Activated CD8-positive, alpha-beta memory T cell treated with anti-CD3 and anti-CD28 coated beads, Interleukin-2, amount 50 U/mL, for 4 hours (primary cell): ENCODE results near the gene OTUD3.
"Not testable (repeated sequence)": the region's sequence is repeated elsewhere in the genome, so short reads cannot be mapped to it uniquely, and the experiment has no call there.

Source experiments
- DNase-seq: peaks from one replicate; pipeline ENCODE4 v3.0.0-alpha.2; 2020

OTUD3 gene

GRCh38 chr1:19882111-19883071 lies at the start of gene OTUD3:
Gene OTUD3, plus strand, starts transcription at chr1:19882395. Its CDS starts 119 bp downstream, at chr1:19882514.
- peak; percentile 92 for DNase-seq

DNA sequence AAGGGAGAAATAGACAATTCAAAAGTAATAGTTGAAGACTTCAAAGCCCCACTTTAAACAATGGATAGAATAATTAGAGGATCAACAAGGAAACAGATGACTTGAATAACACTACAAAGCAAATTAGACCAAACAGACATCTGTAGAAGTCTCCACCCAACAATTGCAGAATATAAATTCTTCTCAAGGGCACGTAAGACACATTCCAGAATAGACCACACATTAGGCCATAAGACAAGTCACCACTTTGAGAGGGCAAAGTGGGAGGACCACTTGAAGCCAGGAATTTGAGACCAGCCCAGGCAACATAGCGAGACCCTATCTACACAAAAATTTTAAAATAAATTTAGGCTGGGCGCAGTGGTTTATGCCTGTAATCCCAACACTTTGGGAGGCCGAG lies 46.6 kb upstream of the OTUD3 start:
- DNase-seq = no peak

- no peak for DNase-seq
Measured at GRCh38 chr1:19837866-19838265, 44.3 kb upstream of the OTUD3 start.

- DNase-seq = no peak
Measured at GRCh38 chr1:19840228-19840627, 42.0 kb upstream of the OTUD3 start.

DNA sequence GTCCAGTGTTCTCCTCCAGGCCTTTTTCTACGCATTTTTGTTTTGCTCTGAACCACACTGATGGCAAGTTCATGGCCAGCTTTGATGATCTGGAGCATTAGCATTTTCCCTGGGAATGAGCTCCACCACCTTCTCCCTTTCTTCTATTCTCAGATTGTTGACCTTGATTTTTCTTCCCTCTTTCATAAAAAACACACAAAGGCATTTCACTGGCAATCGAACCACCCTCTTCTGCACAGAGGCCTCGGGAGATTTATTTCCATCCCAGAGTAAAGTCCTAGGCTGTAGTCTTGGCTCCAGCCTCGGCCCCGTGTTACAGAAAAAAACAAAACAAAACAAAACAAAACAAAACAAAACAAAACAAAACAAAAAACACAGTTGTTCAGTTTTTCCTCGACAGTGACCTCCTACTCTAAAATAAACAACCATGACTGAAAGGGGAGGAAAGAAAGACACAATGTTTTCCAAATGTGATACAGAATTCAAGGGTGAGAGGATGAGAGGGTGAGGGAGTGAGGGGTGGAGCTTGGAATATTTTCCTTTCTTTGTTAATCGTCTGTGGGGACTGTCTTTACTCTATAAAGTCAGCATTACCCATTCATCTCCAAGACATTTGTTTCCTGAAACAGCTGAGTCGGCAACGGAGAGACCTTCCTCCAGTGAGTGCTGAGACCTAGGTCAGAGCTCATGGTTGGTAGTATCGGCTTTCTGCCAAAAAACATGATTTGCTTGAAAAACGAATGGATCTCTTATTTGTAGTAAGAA lies 37.3 kb upstream of the OTUD3 start:
- no peak for DNase-seq

DNA sequence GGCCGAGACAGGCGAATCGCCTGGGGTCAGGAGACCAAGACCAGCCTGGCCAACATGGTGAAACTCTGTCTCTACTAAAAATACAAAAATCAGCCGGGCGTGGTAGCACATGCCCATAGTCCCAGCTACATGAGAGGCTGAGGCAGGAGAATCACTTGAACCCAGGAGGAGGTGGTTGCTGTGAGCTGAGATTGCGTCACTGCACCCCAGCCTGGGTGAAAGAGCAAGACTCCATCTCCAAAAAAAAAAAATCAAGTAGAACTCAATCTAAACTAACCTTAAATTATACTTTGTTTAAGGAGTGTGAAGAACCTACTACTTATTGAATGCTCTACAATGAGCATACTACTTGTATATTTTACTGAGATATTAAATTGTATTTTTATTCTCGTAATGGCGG lies 36.6 kb upstream of the OTUD3 start:
- no peak for DNase-seq

GRCh38 chr1:19846338-19846737 lies 35.9 kb upstream of the OTUD3 start:
- DNase-seq = no peak

- DNase-seq = not testable (repeated sequence)
Measured at GRCh38 chr1:19847334-19847733, 34.9 kb upstream of the OTUD3 start.

GRCh38 chr1:19849307-19849706 lies 32.9 kb upstream of the OTUD3 start:
- DNase-seq = not testable (repeated sequence)

GRCh38 chr1:19850214-19850613 lies 32.0 kb upstream of the OTUD3 start:
- DNase-seq = no peak

GRCh38 chr1:19852036-19852435 lies 30.2 kb upstream of the OTUD3 start:
- no peak for DNase-seq

- no peak for DNase-seq
Measured at GRCh38 chr1:19854866-19855265, 27.3 kb upstream of the OTUD3 start.

- DNase-seq = no peak
Measured at GRCh38 chr1:19858893-19859292, 23.3 kb upstream of the OTUD3 start.

DNA sequence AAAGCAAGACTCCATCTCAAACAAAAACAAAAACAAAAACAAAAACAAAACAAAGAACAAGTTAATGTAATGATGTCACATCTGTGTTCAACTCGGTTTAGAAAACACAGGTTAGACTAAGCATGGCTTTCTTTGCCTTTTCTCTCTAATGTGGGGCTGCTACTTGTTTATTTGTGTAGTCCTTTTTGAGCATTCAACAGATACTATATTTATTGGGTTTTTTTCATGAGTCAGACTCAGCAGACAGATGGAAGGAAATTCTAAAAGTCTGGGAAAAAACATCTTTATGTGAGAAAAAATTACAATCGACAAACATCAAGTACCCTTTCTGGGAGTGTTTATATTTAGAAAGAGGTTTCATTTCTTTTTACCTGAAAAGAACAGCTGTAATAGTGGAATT lies 22.3 kb upstream of the OTUD3 start:
- no peak for DNase-seq

GRCh38 chr1:19860418-19860817 lies 21.8 kb upstream of the OTUD3 start:
- no peak for DNase-seq

DNA sequence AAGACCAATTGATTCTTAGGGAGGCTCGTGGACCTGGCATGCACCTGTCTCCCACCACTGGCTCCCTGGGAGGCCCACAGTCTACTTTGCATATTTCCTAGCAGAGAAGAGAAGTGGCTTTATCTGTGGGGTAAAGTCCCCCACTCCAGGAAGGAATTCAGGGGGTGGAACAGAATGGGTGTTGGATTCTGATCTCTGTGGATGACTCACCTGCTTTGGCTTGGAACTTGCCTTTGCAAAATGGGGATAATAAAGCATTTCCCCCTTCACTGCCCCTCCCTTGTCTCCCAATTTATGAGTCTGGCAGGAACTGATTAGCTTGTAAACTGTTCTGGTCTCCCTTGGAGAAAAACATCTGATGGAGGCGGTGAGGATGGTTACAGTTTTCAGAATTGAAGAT lies 21.2 kb upstream of the OTUD3 start:
- DNase-seq = no peak

DNA sequence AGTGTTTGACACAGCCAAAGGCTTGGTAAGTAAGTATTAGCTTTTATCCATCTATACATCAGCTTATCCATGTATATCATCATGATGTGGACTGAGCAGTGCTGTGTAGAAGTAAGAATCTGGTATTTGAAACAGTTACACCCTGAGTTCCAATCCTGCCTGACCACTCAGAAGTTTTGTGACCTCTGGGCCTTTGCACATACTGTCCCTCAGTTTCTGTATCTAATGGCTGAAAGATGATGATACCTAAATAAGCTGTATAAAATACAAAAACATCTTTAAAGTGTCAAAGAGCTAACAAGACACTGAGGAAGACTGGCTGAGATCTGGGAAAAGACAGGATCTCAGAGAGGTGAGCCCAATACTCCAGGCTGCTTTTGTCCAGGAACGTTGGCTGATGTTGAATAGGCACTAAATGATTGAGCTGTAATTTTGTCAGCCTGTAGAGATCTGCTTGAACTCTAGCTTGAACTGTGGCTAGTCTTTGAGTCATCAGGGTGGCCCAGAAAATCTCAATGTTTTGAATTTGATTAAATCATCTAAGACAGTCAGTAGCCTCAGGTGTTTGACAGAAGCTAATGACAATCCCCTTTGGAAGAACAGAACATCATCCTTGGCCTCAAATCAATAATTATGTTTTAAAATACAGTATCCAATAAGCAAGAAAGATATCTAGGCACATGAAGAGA lies 20.2 kb upstream of the OTUD3 start:
- DNase-seq = no peak

DNA sequence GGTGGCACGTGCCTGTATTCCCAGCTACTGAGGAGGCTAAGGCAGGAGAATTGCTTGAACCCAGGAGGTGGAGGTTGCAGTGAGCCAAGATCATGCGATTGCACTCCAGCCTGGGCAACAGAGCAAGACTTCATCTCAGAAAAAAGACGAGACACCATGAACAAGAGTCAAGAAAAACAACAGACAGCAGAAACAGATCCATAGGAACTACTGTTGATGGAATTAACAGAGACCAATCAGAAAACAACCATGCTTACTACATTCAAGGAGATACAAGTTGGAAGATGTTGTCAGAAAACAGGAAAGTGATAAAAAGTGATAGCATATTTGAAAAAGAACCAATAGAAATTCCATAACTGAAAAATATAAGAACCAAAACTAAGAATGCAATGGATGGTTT lies 19.3 kb upstream of the OTUD3 start:
- no peak for DNase-seq

- no peak for DNase-seq
Measured at GRCh38 chr1:19864570-19865160, 17.5 kb upstream of the OTUD3 start.

GRCh38 chr1:19866029-19866428 lies 16.2 kb upstream of the OTUD3 start:
- no peak for DNase-seq

- DNase-seq = no peak
Measured at GRCh38 chr1:19866758-19867157, 15.4 kb upstream of the OTUD3 start.

GRCh38 chr1:19868575-19868974 lies 13.6 kb upstream of the OTUD3 start:
- DNase-seq = not testable (repeated sequence)

DNA sequence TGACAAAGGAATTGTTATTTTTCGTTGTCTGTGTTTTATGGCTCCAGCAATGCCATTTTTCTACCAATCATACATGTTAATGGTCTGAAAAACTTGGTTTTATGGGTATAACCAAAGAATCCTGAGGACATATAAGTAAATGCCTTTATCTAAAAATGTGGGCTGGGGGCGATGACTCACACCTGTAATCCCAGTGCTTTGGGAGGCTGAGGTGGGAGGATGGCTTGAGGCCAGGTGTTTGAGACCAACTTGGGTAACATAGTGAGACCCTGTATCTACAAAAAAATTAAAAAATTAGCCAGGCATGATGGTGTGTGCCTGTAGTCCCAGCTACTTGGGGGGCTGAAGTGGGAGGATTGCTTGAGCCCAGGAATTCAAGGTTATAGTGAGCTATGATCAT lies 12.7 kb upstream of the OTUD3 start:
- DNase-seq = not testable (repeated sequence)
